Endothelial cell of umbilical vein (primary cell): ENCODE measurements around the gene GRID2.

Experiments used
- EZH2 ChIP-seq: IDR thresholded peaks from 2 replicates; pipeline ENCODE4 v1.6.1; 2012; ENCODE audit warnings: borderline replicate concordance, low read depth, mild to moderate bottlenecking, moderate library complexity, low read length, inconsistent platforms; ENCODE audit not compliant: severe bottlenecking
- FOS ChIP-seq: IDR thresholded peaks from 2 replicates; pipeline ENCODE4 v1.6.1; 2011; ENCODE audit warnings: mild to moderate bottlenecking, low read length, moderate library complexity, borderline replicate concordance; ENCODE audit not compliant: insufficient read depth
- JUN ChIP-seq: IDR thresholded peaks from 2 replicates; pipeline ENCODE4 v1.6.1; 2011; ENCODE audit warnings: borderline replicate concordance, low read depth; ENCODE audit not compliant: insufficient read length, insufficient read depth
- POLR2A ChIP-seq: IDR thresholded peaks from 2 replicates; pipeline ENCODE4 v1.6.1; 2012; ENCODE audit warnings: low read depth, mild to moderate bottlenecking, control low read depth, low read length
- POLR2AphosphoS5 ChIP-seq: IDR thresholded peaks from 2 replicates; pipeline ENCODE4 v1.6.1; 2012; ENCODE audit warnings: low read depth, mild to moderate bottlenecking, control low read depth, low read length, moderate library complexity; ENCODE audit not compliant: insufficient read depth
- TF ChIP-seq, protein P1 (sequence below), 2 donors: IDR thresholded peaks; 1 replicate in 1 of 2; 2 replicates in 1 of 2; pipeline ENCODE4 v1.5.1; 2011; ENCODE audit warnings: low read length in 2 of 2, mild to moderate bottlenecking in 2 of 2, moderate library complexity in 2 of 2, control low read depth in 1 of 2, inconsistent platforms in 1 of 2, low read depth in 1 of 2; ENCODE audit not compliant: insufficient read depth in 1 of 2; ENCODE audit errors: extremely low read depth in 1 of 2
- TF ChIP-seq, protein P2 (sequence below): IDR thresholded peaks from 2 replicates; pipeline ENCODE4 v1.6.1; 2011; ENCODE audit not compliant: insufficient read depth, insufficient read length

GRCh38 chr4:93732509-93732908 is 1428.7 kb downstream of the GRID2 start:
- no peak for TF ChIP-seq JUN
- no peak for TF ChIP-seq EZH2
- TF ChIP-seq, protein P1, sequence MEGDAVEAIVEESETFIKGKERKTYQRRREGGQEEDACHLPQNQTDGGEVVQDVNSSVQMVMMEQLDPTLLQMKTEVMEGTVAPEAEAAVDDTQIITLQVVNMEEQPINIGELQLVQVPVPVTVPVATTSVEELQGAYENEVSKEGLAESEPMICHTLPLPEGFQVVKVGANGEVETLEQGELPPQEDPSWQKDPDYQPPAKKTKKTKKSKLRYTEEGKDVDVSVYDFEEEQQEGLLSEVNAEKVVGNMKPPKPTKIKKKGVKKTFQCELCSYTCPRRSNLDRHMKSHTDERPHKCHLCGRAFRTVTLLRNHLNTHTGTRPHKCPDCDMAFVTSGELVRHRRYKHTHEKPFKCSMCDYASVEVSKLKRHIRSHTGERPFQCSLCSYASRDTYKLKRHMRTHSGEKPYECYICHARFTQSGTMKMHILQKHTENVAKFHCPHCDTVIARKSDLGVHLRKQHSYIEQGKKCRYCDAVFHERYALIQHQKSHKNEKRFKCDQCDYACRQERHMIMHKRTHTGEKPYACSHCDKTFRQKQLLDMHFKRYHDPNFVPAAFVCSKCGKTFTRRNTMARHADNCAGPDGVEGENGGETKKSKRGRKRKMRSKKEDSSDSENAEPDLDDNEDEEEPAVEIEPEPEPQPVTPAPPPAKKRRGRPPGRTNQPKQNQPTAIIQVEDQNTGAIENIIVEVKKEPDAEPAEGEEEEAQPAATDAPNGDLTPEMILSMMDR (IDR thresholded peaks at IDR 0.05; ENCODE audit: extremely low read depth in 1 of 2, insufficient read depth in 1 of 2, low read depth in 1 of 2, low read length in 2 of 2) = no peak
- TF ChIP-seq POLR2A = no peak
- no peak for TF ChIP-seq POLR2AphosphoS5
- TF ChIP-seq, protein P2, sequence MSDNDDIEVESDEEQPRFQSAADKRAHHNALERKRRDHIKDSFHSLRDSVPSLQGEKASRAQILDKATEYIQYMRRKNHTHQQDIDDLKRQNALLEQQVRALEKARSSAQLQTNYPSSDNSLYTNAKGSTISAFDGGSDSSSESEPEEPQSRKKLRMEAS = no peak
- no peak for TF ChIP-seq FOS
